H9 (cell line): ENCODE results near the gene INTS12. TPM values are rescaled to one million over a fixed set of nuclear protein-coding genes. Genes with fewer than 3 reads are reported as not detected.

ENCODE experiments used
- DNase-seq: peaks from one replicate; pipeline ENCODE4 v3.0.0-alpha.2; 2017
- H2AFZ ChIP-seq: one replicate; pipeline ENCODE4 v1.6.1; 2013; ENCODE audit warnings: mild to moderate bottlenecking, low read length, control low read depth, moderate library complexity
- H2AK5ac ChIP-seq: 2 replicates; pipeline ENCODE4 v1.6.1; 2013; ENCODE audit warnings: low read length, control low read depth, mixed read lengths; ENCODE audit not compliant: insufficient read length
- H2BK120ac ChIP-seq: one replicate; pipeline ENCODE4 v1.6.1; 2013; ENCODE audit warnings: low read depth, mild to moderate bottlenecking, low read length, control low read depth, inconsistent platforms; ENCODE audit not compliant: poor library complexity, severe bottlenecking
- H2BK12ac ChIP-seq: 2 replicates; pipeline ENCODE4 v1.6.1; 2013; ENCODE audit warnings: low read length, control low read depth, mixed read lengths, low read depth; ENCODE audit not compliant: insufficient read length
- H2BK15ac ChIP-seq: 2 replicates; pipeline ENCODE4 v1.6.1; 2013; ENCODE audit warnings: low read depth, low read length, control low read depth
- H2BK20ac ChIP-seq: one replicate; pipeline ENCODE4 v1.6.1; 2013; ENCODE audit warnings: low read depth, mild to moderate bottlenecking, low read length, control low read depth, inconsistent platforms; ENCODE audit not compliant: poor library complexity, severe bottlenecking
- H2BK5ac ChIP-seq: 2 replicates; pipeline ENCODE4 v1.6.1; 2013; ENCODE audit warnings: low read length, control low read depth, mixed read lengths; ENCODE audit not compliant: insufficient read length
- H3K14ac ChIP-seq: 2 replicates; pipeline ENCODE4 v1.6.1; 2013; ENCODE audit warnings: low read length, control low read depth; ENCODE audit not compliant: insufficient read depth
- H3K18ac ChIP-seq: 2 replicates; pipeline ENCODE4 v1.6.1; 2013; ENCODE audit warnings: low read depth, mild to moderate bottlenecking, mixed read lengths, low read length, control low read depth; ENCODE audit not compliant: insufficient read length
- H3K23ac ChIP-seq: 2 replicates; pipeline ENCODE4 v1.6.1; 2013; ENCODE audit warnings: low read length, control low read depth, mixed read lengths, low read depth; ENCODE audit not compliant: insufficient read length
- H3K23me2 ChIP-seq: 2 replicates; pipeline ENCODE4 v1.6.1; 2013; ENCODE audit warnings: low read depth, mild to moderate bottlenecking, mixed read lengths, low read length, control low read depth; ENCODE audit not compliant: insufficient read length, poor library complexity, severe bottlenecking
- H3K27ac ChIP-seq: 2 replicates; pipeline ENCODE4 v1.5.1; 2013; ENCODE audit warnings: low read length, control low read depth, mixed read lengths, low read depth; ENCODE audit not compliant: insufficient read length
- H3K27me3 ChIP-seq: 2 replicates; pipeline ENCODE4 v1.6.1; 2013; ENCODE audit warnings: low read length, control low read depth, inconsistent platforms; ENCODE audit not compliant: insufficient read depth
- H3K4ac ChIP-seq: 2 replicates; pipeline ENCODE4 v1.6.1; 2013; ENCODE audit warnings: low read depth, mild to moderate bottlenecking, control low read depth, inconsistent platforms, low read length, moderate library complexity
- H3K4me1 ChIP-seq: 2 replicates; pipeline ENCODE4 v1.6.1; 2013; ENCODE audit warnings: low read length, control low read depth, inconsistent platforms; ENCODE audit not compliant: insufficient read depth
- H3K4me2 ChIP-seq: 2 replicates; pipeline ENCODE4 v1.6.1; 2013; ENCODE audit warnings: low read length, control low read depth, mixed read lengths; ENCODE audit not compliant: insufficient read length, insufficient read depth
- H3K56ac ChIP-seq: 2 replicates; pipeline ENCODE4 v1.6.1; 2013; ENCODE audit warnings: low read depth, mild to moderate bottlenecking, mixed read lengths, low read length, control low read depth; ENCODE audit not compliant: insufficient read length
- H3K79me1 ChIP-seq: 2 replicates; pipeline ENCODE4 v1.6.1; 2013; ENCODE audit warnings: low read depth, mild to moderate bottlenecking, moderate library complexity, low read length, control low read depth, inconsistent platforms; ENCODE audit not compliant: insufficient read depth, poor library complexity, severe bottlenecking
- H3K79me2 ChIP-seq: 2 replicates; pipeline ENCODE4 v1.6.1; 2013; ENCODE audit warnings: low read length, control low read depth, inconsistent platforms; ENCODE audit not compliant: insufficient read depth
- H3K9ac ChIP-seq: 2 replicates; pipeline ENCODE4 v1.6.1; 2013; ENCODE audit warnings: low read length, control low read depth, mixed read lengths; ENCODE audit not compliant: insufficient read length; ENCODE audit errors: extremely low read depth
- H3K9me3 ChIP-seq: one replicate; pipeline ENCODE4 v1.6.1; 2013; ENCODE audit warnings: low read depth, low read length, inconsistent platforms; ENCODE audit not compliant: control insufficient read depth
- H3T11ph ChIP-seq: one replicate; pipeline ENCODE4 v1.6.1; 2013; ENCODE audit warnings: mild to moderate bottlenecking, low read length, control low read depth, inconsistent platforms
- H4K20me1 ChIP-seq: one replicate; pipeline ENCODE4 v1.6.1; 2013; ENCODE audit not compliant: control insufficient read depth, insufficient read length, insufficient read depth
- H4K5ac ChIP-seq: 2 replicates; pipeline ENCODE4 v1.6.1; 2013; ENCODE audit warnings: low read depth, mild to moderate bottlenecking, mixed read lengths, low read length, control low read depth; ENCODE audit not compliant: insufficient read length
- H4K8ac ChIP-seq: replicated peaks from 2 replicates; pipeline ENCODE4 v1.6.1; 2013; ENCODE audit warnings: low read length, control low read depth, mixed read lengths, low read depth; ENCODE audit not compliant: insufficient read length
- H4K91ac ChIP-seq: 2 replicates; pipeline ENCODE4 v1.6.1; 2013; ENCODE audit warnings: low read depth, mild to moderate bottlenecking, moderate library complexity, mixed read lengths, low read length, control low read depth; ENCODE audit not compliant: insufficient read length
- H3K27ac Mint-ChIP-seq, 3 experiments: 2 replicates in 2 of 3; 3 replicates in 1 of 3; pipeline ENCODE4 v1.8.0; 2020 to 2021; ENCODE audit warnings: mixed read lengths in 3 of 3, mild to moderate bottlenecking in 1 of 3, moderate library complexity in 1 of 3
- H3K27me3 Mint-ChIP-seq: 2 replicates; pipeline ENCODE4 v1.8.0; 2021; ENCODE audit warnings: low read depth, mild to moderate bottlenecking, moderate library complexity, mixed read lengths
- H3K36me3 Mint-ChIP-seq, 3 experiments: 2 replicates in 2 of 3; 3 replicates in 1 of 3; pipeline ENCODE4 v1.8.0; 2020 to 2021; ENCODE audit warnings: low read depth in 3 of 3, mixed read lengths in 3 of 3; ENCODE audit not compliant: insufficient read depth in 1 of 3
- H3K4me1 Mint-ChIP-seq, 2 experiments: 2 replicates each; pipeline ENCODE4 v1.8.0; 2020; ENCODE audit warnings: mixed read lengths in 2 of 2
- H3K4me3 Mint-ChIP-seq, 2 experiments: 2 replicates in 1 of 2; 3 replicates in 1 of 2; pipeline ENCODE4 v1.8.0; 2020 to 2021; ENCODE audit warnings: mild to moderate bottlenecking in 2 of 2, mixed read lengths in 2 of 2, moderate library complexity in 1 of 2
- H3K9me3 Mint-ChIP-seq, 2 experiments: 2 replicates in 1 of 2; 3 replicates in 1 of 2; pipeline ENCODE4 v1.8.0; 2020; ENCODE audit warnings: mild to moderate bottlenecking in 2 of 2, mixed read lengths in 2 of 2, moderate library complexity in 1 of 2
- WGBS: extraction: QIAGEN DNeasy Blood & Tissue Kit; methylation state at CpG from one replicate; pipeline ENCODE4 v1.1.7; 2013; ENCODE audit warnings: missing lambda C conversion rate, low lambda C conversion rate, mixed read lengths; ENCODE audit not compliant: insufficient read length; ENCODE audit errors: extremely low coverage; 5-methylcytosine and 5-hydroxymethylcytosine counted together
- total RNA-seq: library from RNA; stranded (reverse); gene quantifications from 2 replicates; pipeline ENCODE4 v1.2.1, GENCODE V29; 2021
- TF ChIP-seq, protein P1 (sequence below): fragments of 200-600 bp; sonication (generic); conservative IDR thresholded peaks from 3 replicates; pipeline ENCODE4 v1.8.0; 2021; ENCODE audit warnings: antibody characterized with exemption, mild to moderate bottlenecking

INTS12 gene
- total RNA-seq, 1 experiment from 2014 or later: 15.6 TPM

DNA sequence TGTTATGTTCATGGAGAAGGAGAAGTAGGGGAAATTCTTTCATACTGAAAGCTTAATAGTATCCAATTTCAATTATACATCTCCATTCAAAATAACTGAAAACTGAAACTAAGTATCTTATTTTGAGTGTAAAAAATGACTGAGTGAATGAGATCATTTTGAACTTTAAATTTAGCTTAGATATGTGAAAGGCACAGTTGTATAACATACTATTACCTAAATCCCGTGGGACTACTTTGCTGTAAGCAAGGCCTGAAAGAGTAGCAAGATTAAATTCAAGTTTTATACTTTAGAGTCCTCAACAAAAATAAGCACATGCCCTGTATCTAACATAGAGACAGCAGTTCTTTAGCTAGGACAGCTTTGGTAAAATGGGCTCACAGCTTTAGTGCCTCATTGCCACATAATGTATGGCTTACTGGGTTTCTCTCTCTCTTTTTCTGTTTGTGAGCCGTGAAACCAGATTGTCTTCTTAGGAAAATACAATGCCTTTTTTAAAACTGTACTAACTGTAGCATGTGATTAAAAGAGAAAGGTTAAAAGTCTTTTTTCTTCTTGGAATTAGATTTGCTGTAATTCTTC, 43.3 kb upstream of the INTS12 start:
- Histone ChIP-seq H2BK5ac (no peak overlapping the region), H3K23me2 (no peaks in the 10 kb centered on the region), H3K79me1 (no peaks in the 10 kb centered on the region), H4K91ac (no peak overlapping the region), H2BK20ac (no peak overlapping the region), H2BK12ac (no peak overlapping the region), H3K4ac (no peak overlapping the region), H3K27ac (no peak overlapping the region), H2AK5ac (no peak overlapping the region), H3K9me3 (no peaks in the 10 kb centered on the region), H3K79me2 (no peaks in the 10 kb centered on the region), H2AFZ (no peak overlapping the region), H3K4me2 (no peak overlapping the region), H3K14ac (no peak overlapping the region), H2BK120ac (no peak overlapping the region), H3T11ph (no peak overlapping the region), H2BK15ac (no peak overlapping the region), H4K5ac (no peak overlapping the region), H3K56ac (no peak overlapping the region), H3K4me1 (no peaks in the 10 kb centered on the region), H4K20me1 (no peaks in the 10 kb centered on the region), H3K18ac (no peak overlapping the region), H3K9ac (no peak overlapping the region), H3K27me3 (no peaks in the 10 kb centered on the region), H3K23ac (no peak overlapping the region), H4K8ac (no peak overlapping the region)
- TF ChIP-seq, protein P1, sequence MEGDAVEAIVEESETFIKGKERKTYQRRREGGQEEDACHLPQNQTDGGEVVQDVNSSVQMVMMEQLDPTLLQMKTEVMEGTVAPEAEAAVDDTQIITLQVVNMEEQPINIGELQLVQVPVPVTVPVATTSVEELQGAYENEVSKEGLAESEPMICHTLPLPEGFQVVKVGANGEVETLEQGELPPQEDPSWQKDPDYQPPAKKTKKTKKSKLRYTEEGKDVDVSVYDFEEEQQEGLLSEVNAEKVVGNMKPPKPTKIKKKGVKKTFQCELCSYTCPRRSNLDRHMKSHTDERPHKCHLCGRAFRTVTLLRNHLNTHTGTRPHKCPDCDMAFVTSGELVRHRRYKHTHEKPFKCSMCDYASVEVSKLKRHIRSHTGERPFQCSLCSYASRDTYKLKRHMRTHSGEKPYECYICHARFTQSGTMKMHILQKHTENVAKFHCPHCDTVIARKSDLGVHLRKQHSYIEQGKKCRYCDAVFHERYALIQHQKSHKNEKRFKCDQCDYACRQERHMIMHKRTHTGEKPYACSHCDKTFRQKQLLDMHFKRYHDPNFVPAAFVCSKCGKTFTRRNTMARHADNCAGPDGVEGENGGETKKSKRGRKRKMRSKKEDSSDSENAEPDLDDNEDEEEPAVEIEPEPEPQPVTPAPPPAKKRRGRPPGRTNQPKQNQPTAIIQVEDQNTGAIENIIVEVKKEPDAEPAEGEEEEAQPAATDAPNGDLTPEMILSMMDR: no peak
- DNase-seq: no peak
- no CpG with 5 or more reads among the region's 2 CpGs for WGBS
- Mint-ChIP-seq H3K27me3 (no peaks in the 10 kb centered on the region), H3K4me1 (no peaks in the 10 kb centered on the region), H3K9me3 (no peaks in the 10 kb centered on the region), H3K4me3 (no peak overlapping the region), H3K27ac (no peak overlapping the region), H3K36me3 (peaks cover 0 to 2% (median 0%) of the 10 kb centered on the region in 3 experiments; a peak in 1 of 7 replicates)
